Muscle layer of colon (tissue), 2 donors: ENCODE data around the gene DMKN.

Experiments
- H3K27ac ChIP-seq: one replicate; pipeline ENCODE4 v1.7.0; 2013; ENCODE audit warnings: low read depth, mild to moderate bottlenecking, low read length, moderate library complexity
- H3K27me3 ChIP-seq, 2 donors: one replicate each; pipeline ENCODE4 v1.7.0; 2013; ENCODE audit warnings: low read length in 2 of 2, mild to moderate bottlenecking in 2 of 2; ENCODE audit not compliant: insufficient read depth in 2 of 2, control insufficient read depth in 1 of 2
- H3K36me3 ChIP-seq: one replicate; pipeline ENCODE4 v1.7.0; 2013; ENCODE audit warnings: mild to moderate bottlenecking, low read length; ENCODE audit not compliant: insufficient read depth
- H3K4me1 ChIP-seq: one replicate; pipeline ENCODE4 v1.7.0; 2013; ENCODE audit warnings: mild to moderate bottlenecking, low read length; ENCODE audit not compliant: insufficient read depth
- H3K4me3 ChIP-seq, 2 donors: one replicate each; pipeline ENCODE4 v1.7.0; 2013; ENCODE audit warnings: low read length in 2 of 2, low read depth in 1 of 2, mild to moderate bottlenecking in 1 of 2, moderate library complexity in 1 of 2
- H3K9ac ChIP-seq: one replicate; pipeline ENCODE4 v1.7.0; 2013; ENCODE audit warnings: low read length
- H3K9me3 ChIP-seq: one replicate; pipeline ENCODE4 v1.7.0; 2013; ENCODE audit warnings: mild to moderate bottlenecking, low read length
- donor health status: abdominal sarcoma.
- donor health status: Adenocarcinoma of cecum.

The DMKN gene

GRCh38 chr19:35502751-35503150, 10.7 kb downstream of the DMKN start:
- Histone ChIP-seq H3K36me3 (no peaks in the 10 kb centered on the region), H3K9ac (no peak overlapping the region), H3K27ac (no peak overlapping the region), H3K4me3 (no peak overlapping the region), H3K9me3 (no peaks in the 10 kb centered on the region), H3K27me3 (peaks cover 0 to 1% of the 10 kb centered on the region in 2 donors), H3K4me1 (no peaks in the 10 kb centered on the region)

GRCh38 chr19:35501684-35502083, 11.8 kb downstream of the DMKN start:
- Histone ChIP-seq H3K4me3 (no peak overlapping the region), H3K27me3 (no peaks in the 10 kb centered on the region), H3K9me3 (no peaks in the 10 kb centered on the region), H3K36me3 (no peaks in the 10 kb centered on the region), H3K27ac (no peak overlapping the region), H3K4me1 (no peaks in the 10 kb centered on the region), H3K9ac (no peak overlapping the region)

DNA sequence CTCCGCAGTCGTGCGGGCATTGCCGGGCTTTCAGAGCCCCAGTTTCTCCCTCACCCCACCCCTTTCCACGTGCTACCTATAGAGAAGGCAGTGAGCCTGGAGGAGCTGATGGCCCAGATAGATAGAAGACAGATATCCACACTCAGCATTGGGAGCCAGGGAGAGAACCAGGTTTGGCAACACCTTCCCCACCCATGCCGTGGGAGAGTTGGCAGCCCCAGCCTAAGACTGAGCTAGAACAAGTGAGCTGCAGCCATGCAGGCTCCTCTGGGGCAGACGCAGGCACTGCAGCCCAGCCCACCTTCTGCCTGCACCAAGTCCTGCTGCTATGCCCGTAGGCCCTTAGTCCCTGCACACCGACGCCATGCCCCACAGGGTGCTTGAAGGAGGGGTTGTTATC, 12.8 kb downstream of the DMKN start:
- Histone ChIP-seq H3K4me3 (no peak overlapping the region), H3K27ac (no peak overlapping the region), H3K4me1 (peaks cover 1% of the 10 kb centered on the region), H3K27me3 (no peaks in the 10 kb centered on the region), H3K36me3 (no peaks in the 10 kb centered on the region), H3K9me3 (no peaks in the 10 kb centered on the region), H3K9ac (no peak overlapping the region)

DNA sequence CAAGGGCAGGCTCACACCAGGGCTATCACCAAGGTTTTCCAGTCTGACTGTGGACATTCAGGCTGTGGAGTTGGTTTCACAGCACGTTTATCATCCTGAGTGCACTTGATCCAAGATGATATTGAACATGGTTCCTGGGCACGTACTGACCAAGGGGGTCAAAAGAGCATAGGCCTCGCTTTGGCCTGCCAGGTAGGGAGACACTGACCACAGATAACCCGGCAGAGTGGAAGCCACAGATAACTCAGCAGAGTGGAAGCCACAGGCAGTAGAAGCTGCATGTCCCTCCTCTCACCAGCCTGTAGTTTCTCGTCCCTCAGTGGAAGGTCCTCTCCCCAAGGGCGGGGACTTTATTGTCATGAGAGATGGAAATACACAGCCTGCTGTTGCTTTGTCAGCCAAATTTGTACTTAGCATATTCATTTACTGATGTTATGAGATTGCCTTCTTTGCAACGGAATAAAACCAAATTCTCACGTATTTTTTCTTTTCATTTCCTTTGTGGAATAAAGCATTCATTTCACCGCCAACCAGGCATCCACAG, 14.4 kb downstream of the DMKN start:
- Histone ChIP-seq H3K9me3 (no peaks in the 10 kb centered on the region), H3K36me3 (no peaks in the 10 kb centered on the region), H3K27me3 (no peaks in the 10 kb centered on the region), H3K27ac (no peak overlapping the region), H3K9ac (no peak overlapping the region), H3K4me1 (peaks cover 8% of the 10 kb centered on the region), H3K4me3 (no peak overlapping the region)

DNA sequence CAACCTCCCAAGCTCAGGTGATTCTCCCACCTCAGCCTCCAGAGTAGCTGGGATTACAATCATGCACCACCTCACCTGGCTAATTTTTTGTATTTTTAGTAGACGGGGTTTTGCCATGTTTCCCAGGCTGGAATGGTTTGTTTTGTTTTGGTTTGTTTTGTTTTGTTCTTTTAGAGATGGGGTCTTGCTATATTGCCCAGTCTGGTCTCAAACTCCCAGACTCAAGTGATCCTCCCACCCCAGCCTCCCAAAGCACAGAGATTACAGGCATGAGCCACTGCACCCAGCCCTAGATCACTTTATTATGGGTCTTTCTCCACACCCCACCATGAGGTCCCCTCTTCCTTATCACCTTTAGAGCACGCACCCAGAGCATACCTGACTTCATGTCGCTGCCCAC, 15.2 kb downstream of the DMKN start:
- H3K36me3 ChIP-seq: no peaks in the 10 kb centered on the region
- H3K27me3 ChIP-seq: no peaks in the 10 kb centered on the region
- H3K9me3 ChIP-seq: no peaks in the 10 kb centered on the region
- peaks cover 8% of the 10 kb centered on the region for H3K4me1 ChIP-seq
- no peak overlapping the region for H3K27ac ChIP-seq
- no peak overlapping the region for H3K4me3 ChIP-seq
- H3K9ac ChIP-seq: no peak overlapping the region

DNA sequence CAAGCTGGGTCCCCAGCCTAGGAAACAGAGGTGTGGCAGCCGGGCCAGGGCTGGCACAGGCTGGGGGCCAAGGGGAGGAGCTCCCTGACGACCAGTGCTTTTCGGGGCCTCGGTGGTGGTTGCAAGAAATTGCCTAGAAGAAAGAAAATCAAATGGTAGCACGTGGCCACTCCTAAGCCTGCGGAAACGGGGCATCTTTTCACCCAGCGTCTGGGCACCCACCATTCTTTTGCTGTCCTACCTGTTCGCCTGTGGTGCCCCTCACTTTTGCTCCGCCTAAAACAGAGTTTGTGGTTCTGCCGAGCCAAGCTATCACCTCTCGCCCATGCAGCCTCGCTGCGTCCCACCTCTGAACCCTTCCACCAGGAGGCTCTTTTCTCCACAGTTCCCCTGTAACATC, 16.0 kb downstream of the DMKN start:
- H3K4me3 ChIP-seq: no peak overlapping the region
- no peak overlapping the region for H3K9ac ChIP-seq
- H3K27ac ChIP-seq: no peak overlapping the region
- H3K9me3 ChIP-seq: no peaks in the 10 kb centered on the region
- peaks cover 8% of the 10 kb centered on the region for H3K4me1 ChIP-seq
- no peaks in the 10 kb centered on the region for H3K27me3 ChIP-seq
- no peaks in the 10 kb centered on the region for H3K36me3 ChIP-seq

GRCh38 chr19:35495107-35496064, 18.1 kb downstream of the DMKN start:
- peaks cover 1 to 3% of the 10 kb centered on the region in 2 donors for H3K27me3 ChIP-seq
- no peak overlapping the region for H3K27ac ChIP-seq
- no peak overlapping the region for H3K9ac ChIP-seq
- H3K9me3 ChIP-seq: no peaks in the 10 kb centered on the region
- no peak overlapping the region for H3K4me3 ChIP-seq
- H3K4me1 ChIP-seq: peaks cover 8% of the 10 kb centered on the region
- H3K36me3 ChIP-seq: no peaks in the 10 kb centered on the region

DNA sequence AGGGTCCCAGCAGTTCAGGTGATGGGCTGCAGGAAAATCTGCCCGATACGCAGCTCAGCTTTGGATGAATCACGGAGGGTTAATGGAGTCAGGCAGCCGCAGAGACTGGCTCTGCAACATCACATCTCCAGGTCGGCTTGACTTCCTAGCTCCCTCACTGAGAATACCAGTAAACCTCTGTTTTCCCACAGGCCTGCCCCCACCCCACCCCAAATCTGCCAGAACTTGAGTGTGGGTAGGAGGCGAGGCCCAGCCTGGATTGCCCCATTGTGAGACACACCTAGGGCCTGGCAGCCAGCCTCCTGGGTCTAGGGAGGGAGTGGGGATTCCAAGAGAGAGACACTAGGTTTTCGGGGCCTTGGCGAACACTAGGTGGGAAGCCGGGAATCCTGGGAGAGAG, 19.5 kb downstream of the DMKN start:
- Histone ChIP-seq H3K36me3 (no peaks in the 10 kb centered on the region), H3K9ac (no peak overlapping the region), H3K27me3 (peaks cover 3 to 4% of the 10 kb centered on the region in 2 donors), H3K9me3 (no peaks in the 10 kb centered on the region), H3K4me3 (no peak overlapping the region), H3K4me1 (peaks cover 8% of the 10 kb centered on the region), H3K27ac (no peak overlapping the region)

- Histone ChIP-seq H3K27ac (no peak overlapping the region), H3K4me3 (no peak overlapping the region), H3K9me3 (no peaks in the 10 kb centered on the region), H3K4me1 (peaks cover 8% of the 10 kb centered on the region), H3K9ac (no peak overlapping the region), H3K27me3 (peaks cover 3 to 9% of the 10 kb centered on the region in 2 donors), H3K36me3 (no peaks in the 10 kb centered on the region)
Observed at GRCh38 chr19:35491836-35492360, 21.6 kb downstream of the DMKN start.

GRCh38 chr19:35490364-35490763, 23.1 kb downstream of the DMKN start, which contains the start of gene KRTDAP:
TSS of gene KRTDAP (minus strand) at chr19:35490464. CDS start at chr19:35490442, 22 bp downstream.
- no peaks in the 10 kb centered on the region for H3K9me3 ChIP-seq
- H3K36me3 ChIP-seq: no peaks in the 10 kb centered on the region
- H3K4me1 ChIP-seq: peaks cover 5% of the 10 kb centered on the region
- H3K4me3 ChIP-seq: no peak within 1 kb of the TSS
- H3K9ac ChIP-seq: no peak within 1 kb of the TSS
- H3K27ac ChIP-seq: no peak within 1 kb of the TSS
- peaks cover 3 to 9% of the 10 kb centered on the region in 2 donors for H3K27me3 ChIP-seq

DNA sequence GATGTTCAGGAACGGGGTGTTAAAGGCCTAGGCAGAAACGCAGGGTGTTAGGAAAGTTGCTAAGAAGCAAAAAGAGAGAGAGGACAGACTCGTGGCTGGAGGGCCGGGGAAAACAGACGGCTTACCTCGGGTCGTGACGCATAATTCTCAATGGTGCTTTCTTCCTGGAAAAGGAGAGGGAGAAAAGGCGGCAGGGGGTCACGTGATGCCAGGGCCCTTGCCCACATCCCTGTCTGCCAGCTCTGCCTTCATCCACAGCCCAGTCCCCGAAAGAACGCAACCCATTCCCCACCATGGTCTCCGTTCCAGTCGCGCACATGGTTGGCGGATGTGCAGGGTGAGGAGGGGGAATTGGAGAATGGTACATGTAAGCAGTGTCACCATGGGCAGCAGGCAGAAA, 24.8 kb downstream of the DMKN start:
- Histone ChIP-seq H3K9me3 (no peaks in the 10 kb centered on the region), H3K4me1 (no peaks in the 10 kb centered on the region), H3K9ac (no peak overlapping the region), H3K27ac (no peak overlapping the region), H3K4me3 (no peak overlapping the region), H3K27me3 (peaks cover 3 to 9% of the 10 kb centered on the region in 2 donors), H3K36me3 (no peaks in the 10 kb centered on the region)
